ENCODE measurements around the gene CNGA3. TPM values are rescaled to one million over a fixed set of nuclear protein-coding genes. Genes with fewer than 3 reads are reported as not detected.

Gene CNGA3
- total and polyA plus RNA-seq, 2 of the 8 experiments (the other 6 are each of a cell fraction or from before 2014, with no cell fraction given), result 0.02 TPM; not detected in 1

GRCh38 chr2:98434492-98434891 lies 88.2 kb downstream of the CNGA3 start (continued):
- TF ChIP-seq, protein P1, sequence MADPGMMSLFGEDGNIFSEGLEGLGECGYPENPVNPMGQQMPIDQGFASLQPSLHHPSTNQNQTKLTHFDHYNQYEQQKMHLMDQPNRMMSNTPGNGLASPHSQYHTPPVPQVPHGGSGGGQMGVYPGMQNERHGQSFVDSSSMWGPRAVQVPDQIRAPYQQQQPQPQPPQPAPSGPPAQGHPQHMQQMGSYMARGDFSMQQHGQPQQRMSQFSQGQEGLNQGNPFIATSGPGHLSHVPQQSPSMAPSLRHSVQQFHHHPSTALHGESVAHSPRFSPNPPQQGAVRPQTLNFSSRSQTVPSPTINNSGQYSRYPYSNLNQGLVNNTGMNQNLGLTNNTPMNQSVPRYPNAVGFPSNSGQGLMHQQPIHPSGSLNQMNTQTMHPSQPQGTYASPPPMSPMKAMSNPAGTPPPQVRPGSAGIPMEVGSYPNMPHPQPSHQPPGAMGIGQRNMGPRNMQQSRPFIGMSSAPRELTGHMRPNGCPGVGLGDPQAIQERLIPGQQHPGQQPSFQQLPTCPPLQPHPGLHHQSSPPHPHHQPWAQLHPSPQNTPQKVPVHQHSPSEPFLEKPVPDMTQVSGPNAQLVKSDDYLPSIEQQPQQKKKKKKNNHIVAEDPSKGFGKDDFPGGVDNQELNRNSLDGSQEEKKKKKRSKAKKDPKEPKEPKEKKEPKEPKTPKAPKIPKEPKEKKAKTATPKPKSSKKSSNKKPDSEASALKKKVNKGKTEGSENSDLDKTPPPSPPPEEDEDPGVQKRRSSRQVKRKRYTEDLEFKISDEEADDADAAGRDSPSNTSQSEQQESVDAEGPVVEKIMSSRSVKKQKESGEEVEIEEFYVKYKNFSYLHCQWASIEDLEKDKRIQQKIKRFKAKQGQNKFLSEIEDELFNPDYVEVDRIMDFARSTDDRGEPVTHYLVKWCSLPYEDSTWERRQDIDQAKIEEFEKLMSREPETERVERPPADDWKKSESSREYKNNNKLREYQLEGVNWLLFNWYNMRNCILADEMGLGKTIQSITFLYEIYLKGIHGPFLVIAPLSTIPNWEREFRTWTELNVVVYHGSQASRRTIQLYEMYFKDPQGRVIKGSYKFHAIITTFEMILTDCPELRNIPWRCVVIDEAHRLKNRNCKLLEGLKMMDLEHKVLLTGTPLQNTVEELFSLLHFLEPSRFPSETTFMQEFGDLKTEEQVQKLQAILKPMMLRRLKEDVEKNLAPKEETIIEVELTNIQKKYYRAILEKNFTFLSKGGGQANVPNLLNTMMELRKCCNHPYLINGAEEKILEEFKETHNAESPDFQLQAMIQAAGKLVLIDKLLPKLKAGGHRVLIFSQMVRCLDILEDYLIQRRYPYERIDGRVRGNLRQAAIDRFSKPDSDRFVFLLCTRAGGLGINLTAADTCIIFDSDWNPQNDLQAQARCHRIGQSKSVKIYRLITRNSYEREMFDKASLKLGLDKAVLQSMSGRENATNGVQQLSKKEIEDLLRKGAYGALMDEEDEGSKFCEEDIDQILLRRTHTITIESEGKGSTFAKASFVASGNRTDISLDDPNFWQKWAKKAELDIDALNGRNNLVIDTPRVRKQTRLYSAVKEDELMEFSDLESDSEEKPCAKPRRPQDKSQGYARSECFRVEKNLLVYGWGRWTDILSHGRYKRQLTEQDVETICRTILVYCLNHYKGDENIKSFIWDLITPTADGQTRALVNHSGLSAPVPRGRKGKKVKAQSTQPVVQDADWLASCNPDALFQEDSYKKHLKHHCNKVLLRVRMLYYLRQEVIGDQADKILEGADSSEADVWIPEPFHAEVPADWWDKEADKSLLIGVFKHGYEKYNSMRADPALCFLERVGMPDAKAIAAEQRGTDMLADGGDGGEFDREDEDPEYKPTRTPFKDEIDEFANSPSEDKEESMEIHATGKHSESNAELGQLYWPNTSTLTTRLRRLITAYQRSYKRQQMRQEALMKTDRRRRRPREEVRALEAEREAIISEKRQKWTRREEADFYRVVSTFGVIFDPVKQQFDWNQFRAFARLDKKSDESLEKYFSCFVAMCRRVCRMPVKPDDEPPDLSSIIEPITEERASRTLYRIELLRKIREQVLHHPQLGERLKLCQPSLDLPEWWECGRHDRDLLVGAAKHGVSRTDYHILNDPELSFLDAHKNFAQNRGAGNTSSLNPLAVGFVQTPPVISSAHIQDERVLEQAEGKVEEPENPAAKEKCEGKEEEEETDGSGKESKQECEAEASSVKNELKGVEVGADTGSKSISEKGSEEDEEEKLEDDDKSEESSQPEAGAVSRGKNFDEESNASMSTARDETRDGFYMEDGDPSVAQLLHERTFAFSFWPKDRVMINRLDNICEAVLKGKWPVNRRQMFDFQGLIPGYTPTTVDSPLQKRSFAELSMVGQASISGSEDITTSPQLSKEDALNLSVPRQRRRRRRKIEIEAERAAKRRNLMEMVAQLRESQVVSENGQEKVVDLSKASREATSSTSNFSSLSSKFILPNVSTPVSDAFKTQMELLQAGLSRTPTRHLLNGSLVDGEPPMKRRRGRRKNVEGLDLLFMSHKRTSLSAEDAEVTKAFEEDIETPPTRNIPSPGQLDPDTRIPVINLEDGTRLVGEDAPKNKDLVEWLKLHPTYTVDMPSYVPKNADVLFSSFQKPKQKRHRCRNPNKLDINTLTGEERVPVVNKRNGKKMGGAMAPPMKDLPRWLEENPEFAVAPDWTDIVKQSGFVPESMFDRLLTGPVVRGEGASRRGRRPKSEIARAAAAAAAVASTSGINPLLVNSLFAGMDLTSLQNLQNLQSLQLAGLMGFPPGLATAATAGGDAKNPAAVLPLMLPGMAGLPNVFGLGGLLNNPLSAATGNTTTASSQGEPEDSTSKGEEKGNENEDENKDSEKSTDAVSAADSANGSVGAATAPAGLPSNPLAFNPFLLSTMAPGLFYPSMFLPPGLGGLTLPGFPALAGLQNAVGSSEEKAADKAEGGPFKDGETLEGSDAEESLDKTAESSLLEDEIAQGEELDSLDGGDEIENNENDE (IDR thresholded peaks at IDR 0.05; ENCODE audit: insufficient replicate concordance, low read length), result no peak
- TF ChIP-seq BCL11A (IDR thresholded peaks at IDR 0.05; ENCODE audit: low read depth in 2 of 2, low read length in 2 of 2), result no peak
- TF ChIP-seq BACH1 (IDR thresholded peaks at IDR 0.05; ENCODE audit: low read length), result no peak
- TF ChIP-seq EP300 (IDR thresholded peaks at IDR 0.05; ENCODE audit: borderline replicate concordance in 1 of 2, low read depth in 2 of 2, low read length in 2 of 2), result no peak
- TF ChIP-seq TAF1 (IDR thresholded peaks at IDR 0.05; ENCODE audit: low read depth, low read length), result no peak
- TF ChIP-seq BRCA1 (IDR thresholded peaks at IDR 0.05; ENCODE audit: low read depth, low read length), result no peak
- TF ChIP-seq SRF (IDR thresholded peaks at IDR 0.05; ENCODE audit: low read depth, low read length), result no peak
- no peak for TF ChIP-seq RXRA (IDR thresholded peaks at IDR 0.05; ENCODE audit: insufficient read depth, low read depth, low read length)
- TF ChIP-seq CREB1 (IDR thresholded peaks at IDR 0.05), result no peak
- no peak for TF ChIP-seq USF2 (IDR thresholded peaks at IDR 0.05; ENCODE audit: low read length)
